Measurements from ENCODE around the gene GUCY1B1.
A peak's percentile ranks its signal among the peaks of the same experiment; 100 is the strongest.
"Not testable (repeated sequence)": the region's sequence is repeated elsewhere in the genome, so short reads cannot be mapped to it uniquely, and the experiment has no call there.

GUCY1B1 gene

GRCh38 chr4:155762334-155762733 is 3.5 kb downstream of the GUCY1B1 start:
- DNase-seq = no peak

- no peak for DNase-seq
Observed at GRCh38 chr4:155763551-155763950, 4.7 kb downstream of the GUCY1B1 start.

DNA sequence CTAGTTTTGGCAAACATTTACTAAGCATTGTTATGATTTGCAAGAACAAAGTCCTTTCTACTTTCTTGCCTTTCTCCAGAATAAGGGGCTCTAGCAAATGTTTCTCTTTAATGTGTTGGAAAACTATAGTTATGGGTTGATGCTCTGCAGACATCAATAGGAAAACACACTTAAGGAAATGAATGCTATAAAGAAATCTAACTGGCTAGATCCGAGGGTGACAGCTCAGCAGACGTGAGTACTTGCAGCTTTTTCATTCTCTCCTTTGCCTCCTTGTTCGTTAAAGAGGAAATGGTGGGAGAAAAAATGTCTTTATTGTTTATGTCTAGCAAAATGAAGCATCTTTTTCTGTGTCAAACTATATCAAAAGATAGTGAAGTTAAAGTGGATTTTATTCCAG is 6.3 kb downstream of the GUCY1B1 start:
- no peak for DNase-seq

- DNase-seq = no peak
Observed at GRCh38 chr4:155766622-155767021, 7.8 kb downstream of the GUCY1B1 start.

- DNase-seq = no peak
Observed at GRCh38 chr4:155768370-155768769, 9.5 kb downstream of the GUCY1B1 start.

DNA sequence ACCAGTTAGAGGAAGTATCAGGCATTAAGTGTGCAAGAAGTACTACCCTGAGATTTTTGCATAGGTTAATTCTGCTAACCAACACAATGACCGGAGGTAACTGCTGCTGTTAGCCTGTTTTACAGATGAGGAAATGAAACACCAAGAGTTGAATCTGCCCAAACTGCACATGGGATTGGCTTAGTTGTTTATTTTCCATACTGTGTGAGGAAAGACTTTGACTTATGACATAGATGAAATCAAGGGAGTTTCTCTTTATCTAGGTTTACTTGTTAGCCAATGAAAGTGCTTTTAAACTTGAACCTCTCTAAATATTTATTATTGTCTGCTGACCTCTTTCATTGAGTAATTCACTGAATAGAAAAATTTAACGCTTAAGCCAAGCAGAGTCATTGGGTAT is 10.3 kb downstream of the GUCY1B1 start:
- no peak for DNase-seq

- no peak for DNase-seq
Observed at GRCh38 chr4:155772459-155773195, 13.8 kb downstream of the GUCY1B1 start.

- DNase-seq = no peak
Observed at GRCh38 chr4:155773196-155773800, 14.5 kb downstream of the GUCY1B1 start.

DNA sequence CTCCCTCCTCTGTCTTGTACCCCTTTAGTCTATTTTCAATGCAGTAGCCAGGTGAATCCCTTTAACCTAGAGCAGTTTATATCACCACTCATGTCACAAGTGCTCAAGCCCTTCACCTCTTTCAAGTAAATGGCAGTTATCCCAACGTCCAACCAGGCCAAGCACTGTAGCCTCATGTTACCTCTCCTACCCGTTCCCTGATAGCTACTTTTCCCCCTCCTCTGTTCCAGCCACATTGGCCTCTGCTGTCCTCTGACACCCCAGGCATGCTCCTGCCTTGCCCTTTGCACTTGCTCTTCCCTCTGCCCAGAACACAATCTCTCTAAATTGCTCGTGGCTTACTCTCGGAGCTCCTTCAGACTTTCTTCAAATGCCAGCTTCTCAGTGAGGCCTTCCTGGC is 15.2 kb downstream of the GUCY1B1 start:
- no peak for DNase-seq

DNA sequence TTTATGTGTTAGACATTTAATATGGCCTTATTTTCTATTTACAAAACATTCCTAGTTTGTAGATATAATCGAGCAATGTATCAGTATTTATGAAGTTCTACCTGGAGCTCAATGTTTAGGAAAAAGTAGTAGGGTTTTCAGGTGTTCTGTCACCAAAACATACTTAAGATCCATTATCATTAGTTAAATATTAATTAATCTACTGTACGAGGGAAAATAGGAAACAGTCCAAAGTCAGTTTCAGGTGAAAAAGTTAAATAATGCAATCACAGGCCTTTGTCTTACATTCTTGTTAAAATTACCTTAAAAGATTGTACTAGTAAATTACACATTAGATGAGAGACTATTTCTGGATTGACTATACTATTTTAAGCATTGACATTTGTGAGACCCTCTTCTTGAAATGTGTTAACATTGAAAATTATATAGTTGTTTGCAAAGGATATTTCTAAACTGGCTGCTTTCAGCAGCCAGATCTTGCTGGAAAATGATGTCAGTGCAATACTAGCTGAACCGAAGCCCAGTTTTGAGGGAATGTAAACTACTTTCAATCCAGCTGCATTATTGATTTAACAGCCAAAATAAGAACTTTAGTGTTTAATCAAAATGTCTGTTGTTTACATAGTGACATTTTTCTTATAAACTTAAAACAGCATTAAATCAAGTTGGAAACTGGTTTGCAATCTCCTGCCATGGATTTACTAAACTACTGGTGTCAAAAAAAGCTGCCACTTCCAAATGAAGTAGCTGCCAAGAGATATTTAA is 19.3 kb downstream of the GUCY1B1 start:
- DNase-seq = no peak

DNA sequence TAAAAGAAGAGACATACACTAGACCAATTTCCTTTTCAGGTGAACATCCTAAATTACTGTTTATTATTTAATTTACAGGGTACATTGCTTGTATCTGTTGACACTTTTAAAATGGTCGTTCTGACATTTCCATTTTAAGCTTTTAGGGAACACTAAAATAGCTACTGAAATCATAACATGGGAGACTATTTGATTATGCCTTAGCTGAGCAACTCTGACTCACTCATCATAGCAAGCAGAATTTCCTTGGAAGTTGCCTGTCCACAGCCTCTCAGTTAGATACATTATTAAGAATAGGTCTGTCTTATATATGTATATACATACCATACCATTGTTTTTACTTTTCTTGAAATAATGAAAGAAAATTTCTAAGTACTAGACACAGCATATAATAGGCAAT is 22.0 kb downstream of the GUCY1B1 start:
- no peak for DNase-seq

GRCh38 chr4:155781249-155781831 is 22.5 kb downstream of the GUCY1B1 start:
- no peak for DNase-seq

DNA sequence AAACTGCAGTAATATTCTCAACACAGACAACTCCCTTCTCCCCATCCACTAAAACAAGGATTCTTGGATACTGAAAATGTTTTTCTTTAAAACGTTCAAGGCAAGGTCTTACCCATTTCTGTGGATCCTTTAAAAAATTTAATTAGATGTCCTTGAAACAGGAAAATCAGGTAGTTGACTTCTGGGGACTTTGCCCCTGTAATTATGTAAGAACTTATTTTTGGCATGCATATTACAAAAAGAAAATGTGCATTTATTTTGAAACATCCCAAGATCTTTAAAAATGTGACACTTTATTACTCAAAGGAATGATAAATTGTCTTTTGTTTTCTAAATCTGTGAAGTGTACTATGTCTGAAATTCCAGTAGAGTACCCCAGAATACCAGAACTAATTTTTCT is 25.8 kb downstream of the GUCY1B1 start:
- DNase-seq = no peak

GRCh38 chr4:155785828-155786227 is 27.0 kb downstream of the GUCY1B1 start:
- no peak for DNase-seq

DNA sequence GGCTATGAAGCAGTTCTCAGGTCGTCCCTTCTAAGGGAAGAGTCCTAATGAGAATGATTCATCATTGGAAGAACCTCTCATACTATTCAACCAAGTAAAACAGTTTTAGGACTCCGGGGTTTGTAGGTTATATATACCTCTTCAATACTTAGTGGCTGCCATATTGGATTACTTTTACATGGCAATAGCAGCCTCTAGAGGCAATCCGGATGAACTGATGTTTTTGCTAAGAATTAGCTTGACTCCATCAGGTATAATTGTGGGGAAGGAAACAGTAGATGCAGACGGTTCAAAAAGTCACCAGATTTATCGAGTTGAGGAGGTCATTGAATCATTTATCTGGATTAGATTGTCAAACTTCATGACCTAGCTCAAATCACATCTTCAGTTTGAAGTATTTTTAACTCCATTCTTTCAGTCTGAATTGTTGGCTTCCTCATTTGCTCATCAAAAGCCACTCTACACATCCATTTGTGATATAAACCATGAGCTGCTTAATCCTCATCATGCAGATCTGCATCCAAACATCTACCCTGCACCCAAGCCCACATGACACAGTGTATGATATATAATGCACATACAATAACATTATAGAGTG is 28.4 kb downstream of the GUCY1B1 start:
- DNase-seq = peak in 1 of 2 donors; percentile 34

GRCh38 chr4:155789391-155789790 is 30.6 kb downstream of the GUCY1B1 start:
- no peak for DNase-seq

GRCh38 chr4:155789982-155790381 is 31.2 kb downstream of the GUCY1B1 start:
- DNase-seq = no peak

- DNase-seq = no peak
Observed at GRCh38 chr4:155794589-155795236, 35.9 kb downstream of the GUCY1B1 start.

- no peak for DNase-seq
Observed at GRCh38 chr4:155795991-155796390, 37.2 kb downstream of the GUCY1B1 start.

DNA sequence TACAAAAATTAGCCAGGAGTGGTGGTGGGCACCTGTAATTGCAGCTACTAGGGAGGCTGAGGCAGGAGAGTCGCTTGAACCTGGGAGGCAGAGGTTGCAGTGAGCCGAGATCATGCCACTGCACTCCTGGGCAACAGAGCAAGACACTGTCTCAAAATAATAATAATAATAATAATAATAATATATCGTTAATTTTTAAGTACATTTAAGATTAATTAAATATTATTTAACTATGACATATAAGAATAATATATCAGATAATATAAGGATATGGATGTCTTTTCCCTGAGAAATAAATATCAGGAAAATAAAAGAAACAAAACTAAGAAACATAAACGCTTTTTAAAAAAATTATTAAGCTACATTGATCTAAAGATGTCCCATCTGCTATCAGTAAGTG is 38.8 kb downstream of the GUCY1B1 start:
- not testable (repeated sequence) for DNase-seq

- DNase-seq = no peak
Observed at GRCh38 chr4:155799116-155799793, 40.4 kb downstream of the GUCY1B1 start.

- no peak for DNase-seq
Observed at GRCh38 chr4:155799794-155800123, 40.9 kb downstream of the GUCY1B1 start.
